ENCODE data around the gene TMEM98.
A peak's percentile ranks its signal among the peaks of the same experiment; 100 is the strongest.
"Not testable (repeated sequence)": the region's sequence is repeated elsewhere in the genome, so short reads cannot be mapped to it uniquely, and the experiment has no call there.

The TMEM98 gene

GRCh38 chr17:32915245-32915644 is 12.7 kb upstream of the TMEM98 start:
- WGBS (ENCODE audit: insufficient coverage, insufficient read length) = no CpG with 5 or more reads among the region's 2 CpGs
- Histone ChIP-seq H3K36me3 (ENCODE audit: control insufficient read depth, insufficient read depth, low read length) (no peaks in the 10 kb centered on the region), H3K9me3 (ENCODE audit: control insufficient read depth, insufficient read depth, low read length) (no peaks in the 10 kb centered on the region), H3K4me3 (ENCODE audit: low read length) (no peak overlapping the region), H3K27ac (ENCODE audit: low read length) (no peak overlapping the region), H3K4me1 (ENCODE audit: control insufficient read depth, insufficient read depth, low read length) (peaks cover 3% of the 10 kb centered on the region), H3K27me3 (ENCODE audit: control insufficient read depth, insufficient read depth, low read length) (no peaks in the 10 kb centered on the region)
- no peak for DNase-seq (ENCODE audit: low read depth, low spot score)

GRCh38 chr17:32916134-32916533 is 11.8 kb upstream of the TMEM98 start:
- Histone ChIP-seq H3K4me1 (ENCODE audit: control insufficient read depth, insufficient read depth, low read length) (peaks cover 3% of the 10 kb centered on the region), H3K27me3 (ENCODE audit: control insufficient read depth, insufficient read depth, low read length) (no peaks in the 10 kb centered on the region), H3K4me3 (ENCODE audit: low read length) (no peak overlapping the region), H3K9me3 (ENCODE audit: control insufficient read depth, insufficient read depth, low read length) (no peaks in the 10 kb centered on the region), H3K27ac (ENCODE audit: low read length) (no peak overlapping the region), H3K36me3 (ENCODE audit: control insufficient read depth, insufficient read depth, low read length) (no peaks in the 10 kb centered on the region)
- no peak for DNase-seq (ENCODE audit: low read depth, low spot score)
- WGBS (ENCODE audit: insufficient coverage, insufficient read length) = no CpG with 5 or more reads among the region's 3 CpGs

DNA sequence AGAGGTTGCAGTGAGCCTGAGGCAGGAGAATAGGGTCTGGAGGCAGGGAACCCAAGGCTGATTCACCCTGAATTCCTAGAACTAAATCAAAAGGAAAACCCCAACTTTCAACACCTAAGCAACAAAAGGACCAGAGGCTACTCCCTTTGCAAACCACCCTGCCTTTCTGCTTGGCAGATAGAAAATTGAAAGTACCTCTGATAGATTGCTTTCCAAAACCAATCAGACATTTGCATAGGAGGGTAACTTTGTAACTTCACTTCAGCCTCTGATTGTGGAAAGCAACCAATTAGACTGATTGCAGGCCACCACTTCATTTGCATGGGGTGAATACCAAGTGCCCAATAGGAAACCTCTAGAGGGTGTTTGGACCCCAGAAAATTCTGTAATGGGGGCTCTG is 10.9 kb upstream of the TMEM98 start:
- Histone ChIP-seq H3K27me3 (ENCODE audit: control insufficient read depth, insufficient read depth, low read length) (no peaks in the 10 kb centered on the region), H3K9me3 (ENCODE audit: control insufficient read depth, insufficient read depth, low read length) (no peaks in the 10 kb centered on the region), H3K27ac (ENCODE audit: low read length) (no peak overlapping the region), H3K36me3 (ENCODE audit: control insufficient read depth, insufficient read depth, low read length) (no peaks in the 10 kb centered on the region), H3K4me1 (ENCODE audit: control insufficient read depth, insufficient read depth, low read length) (peaks cover 3% of the 10 kb centered on the region), H3K4me3 (ENCODE audit: low read length) (no peak overlapping the region)
- no peak for DNase-seq (ENCODE audit: low read depth, low spot score)

GRCh38 chr17:32917842-32918241 is 10.1 kb upstream of the TMEM98 start:
- peaks cover 3% of the 10 kb centered on the region for H3K4me1 ChIP-seq (ENCODE audit: control insufficient read depth, insufficient read depth, low read length)
- H3K27me3 ChIP-seq (ENCODE audit: control insufficient read depth, insufficient read depth, low read length) = no peaks in the 10 kb centered on the region
- no peak overlapping the region for H3K27ac ChIP-seq (ENCODE audit: low read length)
- H3K36me3 ChIP-seq (ENCODE audit: control insufficient read depth, insufficient read depth, low read length) = no peaks in the 10 kb centered on the region
- no peaks in the 10 kb centered on the region for H3K9me3 ChIP-seq (ENCODE audit: control insufficient read depth, insufficient read depth, low read length)
- no CpG with 5 or more reads among the region's 5 CpGs for WGBS (ENCODE audit: insufficient coverage, insufficient read length)
- no peak overlapping the region for H3K4me3 ChIP-seq (ENCODE audit: low read length)
- DNase-seq (ENCODE audit: low read depth, low spot score) = no peak

- H3K9me3 ChIP-seq (ENCODE audit: control insufficient read depth, insufficient read depth, low read length); H3K4me1 ChIP-seq (ENCODE audit: control insufficient read depth, insufficient read depth, low read length); H3K36me3 ChIP-seq (ENCODE audit: control insufficient read depth, insufficient read depth, low read length); H3K4me3 ChIP-seq (ENCODE audit: low read length); DNase-seq (ENCODE audit: low read depth, low spot score); H3K27me3 ChIP-seq (ENCODE audit: control insufficient read depth, insufficient read depth, low read length); H3K27ac ChIP-seq (ENCODE audit: low read length): not testable (repeated sequence)
- WGBS (ENCODE audit: insufficient coverage, insufficient read length) = no CpG with 5 or more reads among the region's 4 CpGs
Observed at GRCh38 chr17:32919876-32920275, 8.1 kb upstream of the TMEM98 start.

GRCh38 chr17:32920293-32920692 is 7.7 kb upstream of the TMEM98 start:
- H3K4me3 ChIP-seq (ENCODE audit: low read length) = no peak overlapping the region
- H3K9me3 ChIP-seq (ENCODE audit: control insufficient read depth, insufficient read depth, low read length) = no peaks in the 10 kb centered on the region
- WGBS (ENCODE audit: insufficient coverage, insufficient read length) = no CpG with 5 or more reads among the region's 8 CpGs
- no peaks in the 10 kb centered on the region for H3K27me3 ChIP-seq (ENCODE audit: control insufficient read depth, insufficient read depth, low read length)
- no peak overlapping the region for H3K27ac ChIP-seq (ENCODE audit: low read length)
- H3K4me1 ChIP-seq (ENCODE audit: control insufficient read depth, insufficient read depth, low read length) = peaks cover 3% of the 10 kb centered on the region
- DNase-seq (ENCODE audit: low read depth, low spot score) = no peak
- H3K36me3 ChIP-seq (ENCODE audit: control insufficient read depth, insufficient read depth, low read length) = no peaks in the 10 kb centered on the region

GRCh38 chr17:32921017-32921416 is 6.9 kb upstream of the TMEM98 start:
- DNase-seq (ENCODE audit: low read depth, low spot score) = no peak
- peaks cover 3% of the 10 kb centered on the region for H3K4me1 ChIP-seq (ENCODE audit: control insufficient read depth, insufficient read depth, low read length)
- no peak overlapping the region for H3K27ac ChIP-seq (ENCODE audit: low read length)
- H3K36me3 ChIP-seq (ENCODE audit: control insufficient read depth, insufficient read depth, low read length) = no peaks in the 10 kb centered on the region
- no peak overlapping the region for H3K4me3 ChIP-seq (ENCODE audit: low read length)
- no peaks in the 10 kb centered on the region for H3K9me3 ChIP-seq (ENCODE audit: control insufficient read depth, insufficient read depth, low read length)
- no CpG with 5 or more reads among the region's 10 CpGs for WGBS (ENCODE audit: insufficient coverage, insufficient read length)
- no peaks in the 10 kb centered on the region for H3K27me3 ChIP-seq (ENCODE audit: control insufficient read depth, insufficient read depth, low read length)

GRCh38 chr17:32923905-32924304 is 4.0 kb upstream of the TMEM98 start:
- DNase-seq (ENCODE audit: low read depth, low spot score); H3K36me3 ChIP-seq (ENCODE audit: control insufficient read depth, insufficient read depth, low read length); H3K27me3 ChIP-seq (ENCODE audit: control insufficient read depth, insufficient read depth, low read length); H3K27ac ChIP-seq (ENCODE audit: low read length); H3K9me3 ChIP-seq (ENCODE audit: control insufficient read depth, insufficient read depth, low read length); H3K4me1 ChIP-seq (ENCODE audit: control insufficient read depth, insufficient read depth, low read length); H3K4me3 ChIP-seq (ENCODE audit: low read length): not testable (repeated sequence)
- WGBS (ENCODE audit: insufficient coverage, insufficient read length) = no CpG with 5 or more reads among the region's 3 CpGs

DNA sequence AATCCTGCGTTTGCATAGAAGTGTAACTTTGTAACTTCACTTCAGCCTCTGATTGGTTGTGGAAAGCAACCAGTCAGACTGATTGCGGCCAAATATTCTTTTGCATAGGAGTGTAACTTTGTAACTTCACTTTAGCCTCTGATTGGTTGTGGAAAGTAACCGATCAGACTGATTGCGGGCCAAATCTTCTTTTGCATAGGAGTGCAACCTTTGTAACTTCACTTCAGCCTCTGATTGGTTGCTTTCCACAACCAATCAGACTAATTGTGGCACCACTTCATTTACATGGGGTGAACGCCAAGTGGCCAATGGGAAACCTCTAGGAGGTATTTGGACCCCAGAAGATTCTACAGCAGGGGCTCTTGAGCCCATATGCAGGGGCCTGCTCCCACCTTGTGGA is 1.8 kb upstream of the TMEM98 start:
- Histone ChIP-seq H3K27me3 (ENCODE audit: control insufficient read depth, insufficient read depth, low read length) (no peaks in the 10 kb centered on the region), H3K27ac (ENCODE audit: low read length) (no peak overlapping the region), H3K4me3 (ENCODE audit: low read length) (no peak overlapping the region), H3K4me1 (ENCODE audit: control insufficient read depth, insufficient read depth, low read length) (peaks cover 8% of the 10 kb centered on the region), H3K36me3 (ENCODE audit: control insufficient read depth, insufficient read depth, low read length) (no peaks in the 10 kb centered on the region), H3K9me3 (ENCODE audit: control insufficient read depth, insufficient read depth, low read length) (no peaks in the 10 kb centered on the region)
- no peak for DNase-seq (ENCODE audit: low read depth, low spot score)
- no CpG with 5 or more reads among the region's 5 CpGs for WGBS (ENCODE audit: insufficient coverage, insufficient read length)

- not testable (repeated sequence) for H3K27me3 ChIP-seq (ENCODE audit: control insufficient read depth, insufficient read depth, low read length); H3K9me3 ChIP-seq (ENCODE audit: control insufficient read depth, insufficient read depth, low read length); DNase-seq (ENCODE audit: low read depth, low spot score); H3K4me1 ChIP-seq (ENCODE audit: control insufficient read depth, insufficient read depth, low read length); H3K27ac ChIP-seq (ENCODE audit: low read length); H3K36me3 ChIP-seq (ENCODE audit: control insufficient read depth, insufficient read depth, low read length); H3K4me3 ChIP-seq (ENCODE audit: low read length)
- no CpG with 5 or more reads among the region's 8 CpGs for WGBS (ENCODE audit: insufficient coverage, insufficient read length)
Observed at GRCh38 chr17:32926789-32927188, 1.2 kb upstream of the TMEM98 start.

GRCh38 chr17:32927201-32927723 is 691 bp upstream of the TMEM98 start:
- Histone ChIP-seq H3K4me3 (ENCODE audit: low read length) (peak overlapping the region; percentile 86; the same call in 1 of the 2 replicates), H3K4me1 (ENCODE audit: control insufficient read depth, insufficient read depth, low read length) (peaks cover 8% of the 10 kb centered on the region), H3K27ac (ENCODE audit: low read length) (no peak overlapping the region), H3K27me3 (ENCODE audit: control insufficient read depth, insufficient read depth, low read length) (no peaks in the 10 kb centered on the region), H3K36me3 (ENCODE audit: control insufficient read depth, insufficient read depth, low read length) (0 out of 2 replicates have a peak, but pooled peaks cover 2% of the 10 kb centered on the region), H3K9me3 (ENCODE audit: control insufficient read depth, insufficient read depth, low read length) (no peaks in the 10 kb centered on the region)
- no peak for DNase-seq (ENCODE audit: low read depth, low spot score)
- no CpG with 5 or more reads among the region's 11 CpGs for WGBS (ENCODE audit: insufficient coverage, insufficient read length)
